T-cell (primary cell): ENCODE measurements around the gene USH1C. TPM values are rescaled to one million over a fixed set of nuclear protein-coding genes. Genes with fewer than 3 reads are reported as not detected.
A peak's percentile ranks its signal among the peaks of the same experiment; 100 is the strongest.

ENCODE experiments used
- ATAC-seq, 4 experiments: fragments of 200-7000 bp in 3 of 4; fragments of 150-1000 bp in 1 of 4; cut with Tn5 transposase; replicated peaks in 1 of 4; 1 replicate in 3 of 4; 2 replicates in 1 of 4; pipeline ENCODE4 v1.10.0; 2021; ENCODE audit warnings: moderate library complexity in 3 of 4, mild to moderate bottlenecking in 2 of 4, moderate number of reproducible peaks in 1 of 4
- CTCF ChIA-PET, 2 donors: fragments of 300-600 bp; sonication (Branson Sonifier 250); formaldehyde crosslinking; loops; one replicate each; lab custom pipeline; 2022; ENCODE audit warnings: antibody characterized with exemption in 2 of 2; lab: Charles Lee
- POLR2A ChIA-PET, 2 donors: fragments of 300-600 bp; sonication (Branson Sonifier 250); formaldehyde crosslinking; loops; one replicate each; lab custom pipeline; 2022; ENCODE audit warnings: antibody characterized with exemption in 2 of 2; lab: Charles Lee
- DNase-seq, 35 experiments: peaks; one replicate each; pipeline versions ENCODE4 v3.0.0 to v3.0.0-alpha.2; 2013 to 2023
- H3K27ac ChIP-seq: one replicate; pipeline ENCODE4 v1.5.1; 2013; ENCODE audit warnings: low read length
- H3K27me3 ChIP-seq, 2 experiments: replicated peaks in 1 of 2; 1 replicate in 1 of 2; 2 replicates in 1 of 2; pipeline versions ENCODE4 v1.6.1 to v1.7.0; 2013; ENCODE audit warnings: low read length in 1 of 2, mixed read lengths in 1 of 2; ENCODE audit not compliant: control insufficient read depth in 2 of 2, insufficient read depth in 2 of 2; ENCODE audit errors: extremely low read depth in 1 of 2
- H3K36me3 ChIP-seq, 2 donors: 1 replicate in 1 of 2; 2 replicates in 1 of 2; pipeline versions ENCODE4 v1.6.1 to v1.7.0; 2013; ENCODE audit warnings: low read length in 1 of 2; ENCODE audit not compliant: control insufficient read depth in 2 of 2, insufficient read depth in 1 of 2; ENCODE audit errors: extremely low read depth in 1 of 2
- H3K4me1 ChIP-seq, 2 experiments: 1 replicate in 1 of 2; 2 replicates in 1 of 2; pipeline versions ENCODE4 v1.6.1 to v1.7.0; 2013; ENCODE audit warnings: low read length in 2 of 2, mixed read lengths in 1 of 2; ENCODE audit not compliant: insufficient read depth in 2 of 2, control insufficient read depth in 1 of 2; ENCODE audit errors: extremely low read depth in 1 of 2
- H3K4me3 ChIP-seq, 2 donors: 1 replicate in 1 of 2; 2 replicates in 1 of 2; pipeline versions ENCODE4 v1.5.1 to v1.7.0; 2013; ENCODE audit warnings: mild to moderate bottlenecking in 2 of 2, low read length in 1 of 2, moderate library complexity in 1 of 2; ENCODE audit not compliant: control insufficient read depth in 1 of 2; ENCODE audit errors: extremely low read depth in 1 of 2
- H3K9me3 ChIP-seq: 2 replicates; pipeline ENCODE4 v1.7.0; 2013
- H3K27ac Mint-ChIP-seq, 2 donors: one replicate each; pipeline ENCODE4 v1.8.0; 2020 to 2021; ENCODE audit warnings: mild to moderate bottlenecking in 2 of 2, mixed read lengths in 2 of 2
- H3K27me3 Mint-ChIP-seq, 2 donors: one replicate each; pipeline ENCODE4 v1.8.0; 2021 to 2022; ENCODE audit warnings: mixed read lengths in 2 of 2
- H3K36me3 Mint-ChIP-seq: one replicate; pipeline ENCODE4 v1.8.0; 2021; ENCODE audit warnings: mixed read lengths
- H3K4me1 Mint-ChIP-seq, 3 donors: one replicate each; pipeline ENCODE4 v1.8.0; 2020 to 2022; ENCODE audit warnings: mixed read lengths in 3 of 3, mild to moderate bottlenecking in 1 of 3
- H3K4me3 Mint-ChIP-seq, 3 donors: one replicate each; pipeline ENCODE4 v1.8.0; 2020 to 2022; ENCODE audit warnings: mild to moderate bottlenecking in 3 of 3, mixed read lengths in 3 of 3, moderate library complexity in 3 of 3
- H3K9me3 Mint-ChIP-seq, 3 donors: one replicate each; pipeline ENCODE4 v1.8.0; 2020 to 2022; ENCODE audit warnings: mixed read lengths in 3 of 3
- WGBS: methylation state at CpG from one replicate; pipeline ENCODE4 v1.1.5; 2013; ENCODE audit warnings: missing lambda C conversion rate; ENCODE audit not compliant: insufficient coverage; 5-methylcytosine and 5-hydroxymethylcytosine counted together
- total RNA-seq, 35 experiments: library from RNA in 6 of 35; stranded (reverse) in 6 of 35; fragments of 120-200 nt in 1 of 35; gene quantifications; one replicate each; pipeline versions ENCODE4 v1.2.1 to v1.2.4 and lab custom pipeline; 2013 to 2026

USH1C gene
- total RNA-seq, 5 donors from 2014 or later (not counting 1 experiment from before 2014, with no cell fraction given), result not detected

DNA sequence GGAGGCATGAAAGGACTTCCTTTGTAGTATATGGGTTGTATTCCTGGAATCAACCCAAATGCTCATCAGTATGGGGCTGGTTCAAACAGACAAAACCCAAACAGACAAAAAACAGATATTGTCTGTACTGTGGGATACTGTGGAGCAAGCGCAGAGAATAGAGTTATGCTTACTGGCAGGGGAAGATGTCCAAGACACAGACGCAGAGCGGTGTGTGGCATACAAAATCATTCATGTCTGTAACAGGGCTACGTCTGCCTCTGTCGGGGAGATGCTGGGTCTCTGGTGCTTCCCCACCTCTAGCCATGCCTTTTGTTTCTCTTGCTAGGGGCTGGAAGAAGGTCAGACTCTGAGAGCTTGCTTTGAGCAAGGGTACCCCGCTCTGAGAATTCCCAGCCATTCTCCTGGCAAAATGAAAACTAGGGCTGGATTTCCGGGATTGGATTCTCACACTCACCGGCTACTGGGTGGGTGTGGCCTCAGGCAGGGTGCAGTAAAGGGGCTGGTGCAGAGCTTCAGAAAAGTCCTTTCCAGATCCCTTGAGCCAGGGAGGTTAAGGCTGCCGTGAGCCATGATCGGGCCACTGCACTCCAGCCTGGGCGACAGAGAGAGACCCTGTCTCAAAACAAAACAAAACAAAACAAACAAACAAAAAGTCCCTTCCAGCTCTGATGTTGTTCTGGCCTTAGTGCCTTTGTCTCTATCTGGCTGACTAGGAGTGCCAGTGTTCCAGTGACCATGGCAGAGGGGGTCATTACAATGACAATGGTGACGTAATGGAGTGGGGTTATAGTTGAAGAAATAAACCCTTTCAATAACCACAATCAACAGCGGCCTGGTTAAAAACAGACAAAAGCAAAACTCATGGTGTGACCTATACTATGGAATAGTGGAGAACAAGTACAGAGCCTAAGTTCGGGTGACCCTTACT, 64.7 kb downstream of the USH1C start:
- ChIA-PET POLR2A (no interaction called here), CTCF (no interaction called here)
- ATAC-seq (no peak), DNase-seq (no peak)
- WGBS, result 49% methylated on average over 9 of the region's 14 CpGs
- H3K4me3 ChIP-seq, result no peak overlapping the region
- peaks cover 7 to 8% (median 7%) of the 10 kb centered on the region in 3 donors for H3K9me3 Mint-ChIP-seq
- H3K4me1 Mint-ChIP-seq, result peaks cover 4 to 10% (median 10%) of the 10 kb centered on the region in 3 donors
- no peaks in the 10 kb centered on the region for H3K36me3 Mint-ChIP-seq
- H3K4me1 ChIP-seq, result no peaks in the 10 kb centered on the region
- no peak overlapping the region for H3K27ac Mint-ChIP-seq
- peaks cover 31 to 41% of the 10 kb centered on the region in 2 donors for H3K27me3 Mint-ChIP-seq
- peaks cover 7 to 28% of the 10 kb centered on the region in 2 experiments for H3K27me3 ChIP-seq
- H3K27ac ChIP-seq, result no peak overlapping the region
- no peaks in the 10 kb centered on the region for H3K9me3 ChIP-seq
- no peak overlapping the region for H3K4me3 Mint-ChIP-seq
- no peaks in the 10 kb centered on the region for H3K36me3 ChIP-seq

DNA sequence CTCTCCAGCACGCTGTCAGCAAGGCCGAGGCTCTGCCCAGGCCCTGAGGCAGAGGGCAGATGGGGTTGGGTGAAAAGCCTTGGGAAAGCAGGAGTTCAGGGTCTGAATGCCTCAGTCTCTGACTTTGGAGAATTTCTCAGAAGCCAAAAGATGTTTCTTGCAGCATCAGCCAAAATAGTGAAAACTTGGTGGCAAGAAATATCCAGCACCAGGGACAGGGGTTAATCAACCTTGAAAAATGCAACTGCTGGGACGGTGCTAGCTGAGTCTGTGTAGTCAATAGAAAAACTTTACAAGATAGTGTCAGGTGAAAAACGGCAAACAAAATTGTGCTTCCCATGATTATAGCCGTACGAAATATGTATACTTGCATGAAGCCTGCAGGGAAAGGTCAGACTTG, 66.1 kb downstream of the USH1C start:
- Mint-ChIP-seq H3K36me3 (no peaks in the 10 kb centered on the region), H3K27me3 (peaks cover 43 to 55% of the 10 kb centered on the region in 2 donors), H3K4me3 (no peak overlapping the region), H3K9me3 (no peaks in the 10 kb centered on the region), H3K4me1 (peaks cover 4 to 10% (median 10%) of the 10 kb centered on the region in 3 donors), H3K27ac (no peak overlapping the region)
- ChIA-PET CTCF (no interaction called here), POLR2A (no interaction called here)
- Histone ChIP-seq H3K36me3 (no peaks in the 10 kb centered on the region), H3K4me3 (no peak overlapping the region), H3K4me1 (no peaks in the 10 kb centered on the region), H3K27me3 (peaks cover 7 to 41% of the 10 kb centered on the region in 2 experiments), H3K9me3 (no peaks in the 10 kb centered on the region), H3K27ac (no peak overlapping the region)
- 77% methylated on average over 6 of the region's 6 CpGs for WGBS
- no peak for DNase-seq
- no peak for ATAC-seq

DNA sequence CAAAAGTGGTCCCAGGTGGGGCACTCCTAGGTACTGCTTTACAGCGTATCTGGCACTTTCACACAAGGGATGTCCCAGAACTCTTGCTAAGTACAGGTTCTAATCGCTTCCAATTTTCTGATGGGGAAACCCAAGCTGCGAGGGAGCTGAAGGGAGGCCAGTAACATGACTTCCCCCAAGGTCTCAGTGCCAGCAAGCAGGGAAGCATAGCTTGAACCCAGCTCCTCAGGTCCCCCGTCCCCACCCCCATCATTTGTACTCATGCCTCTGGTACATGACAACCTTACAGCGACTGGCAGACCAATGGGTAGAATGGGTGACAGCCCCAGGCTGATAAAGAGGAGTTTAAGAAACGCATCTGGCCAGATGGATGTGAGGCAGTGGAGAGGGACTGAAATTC, 66.9 kb downstream of the USH1C start:
- WGBS, result 58% methylated on average over 4 of the region's 6 CpGs
- ChIA-PET POLR2A (no interaction called here), CTCF (no interaction called here)
- peaks cover 43 to 62% of the 10 kb centered on the region in 2 donors for H3K27me3 Mint-ChIP-seq
- ATAC-seq (no peak), DNase-seq (no peak)
- H3K36me3 Mint-ChIP-seq, result no peaks in the 10 kb centered on the region
- no peaks in the 10 kb centered on the region for H3K9me3 Mint-ChIP-seq
- no peak overlapping the region for H3K4me3 Mint-ChIP-seq
- peaks cover 4 to 10% (median 10%) of the 10 kb centered on the region in 3 donors for H3K4me1 Mint-ChIP-seq
- Histone ChIP-seq H3K9me3 (no peaks in the 10 kb centered on the region), H3K36me3 (no peaks in the 10 kb centered on the region), H3K27ac (no peak overlapping the region), H3K4me1 (no peaks in the 10 kb centered on the region), H3K27me3 (peaks cover 7 to 45% of the 10 kb centered on the region in 2 experiments), H3K4me3 (no peak overlapping the region)
- H3K27ac Mint-ChIP-seq, result no peak overlapping the region

DNA sequence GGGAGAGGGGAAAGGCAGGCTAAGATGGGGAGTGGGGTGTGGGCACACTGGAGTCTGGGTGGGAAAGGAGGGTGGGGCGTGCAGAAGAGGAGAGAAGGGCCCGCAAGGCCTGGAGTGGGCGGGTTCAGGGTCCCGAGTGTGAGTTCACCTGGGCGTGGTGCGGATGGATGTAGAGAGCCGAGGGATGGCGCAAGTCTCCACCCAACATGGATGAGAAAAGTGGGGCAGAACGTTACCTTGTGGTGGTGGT, 67.2 kb downstream of the USH1C start:
- Mint-ChIP-seq H3K36me3 (no peaks in the 10 kb centered on the region), H3K27ac (no peak overlapping the region), H3K4me3 (no peak overlapping the region), H3K27me3 (peaks cover 43 to 62% of the 10 kb centered on the region in 2 donors), H3K9me3 (no peaks in the 10 kb centered on the region), H3K4me1 (peaks cover 4 to 10% (median 10%) of the 10 kb centered on the region in 3 donors)
- Histone ChIP-seq H3K9me3 (no peaks in the 10 kb centered on the region), H3K4me3 (no peak overlapping the region), H3K36me3 (no peaks in the 10 kb centered on the region), H3K27ac (no peak overlapping the region), H3K27me3 (peaks cover 7 to 45% of the 10 kb centered on the region in 2 experiments), H3K4me1 (no peaks in the 10 kb centered on the region)
- 6% methylated on average over 7 of the region's 9 CpGs for WGBS
- ChIA-PET POLR2A (interaction anchor here in 1 of 2 donors (0.8 kb wide), 1 partner anchor 27 kb away, joined by 3 read pairs; no protein-coding TSS in a partner anchor), CTCF (no interaction called here)
- ATAC-seq (no peak), DNase-seq (no peak)

DNA sequence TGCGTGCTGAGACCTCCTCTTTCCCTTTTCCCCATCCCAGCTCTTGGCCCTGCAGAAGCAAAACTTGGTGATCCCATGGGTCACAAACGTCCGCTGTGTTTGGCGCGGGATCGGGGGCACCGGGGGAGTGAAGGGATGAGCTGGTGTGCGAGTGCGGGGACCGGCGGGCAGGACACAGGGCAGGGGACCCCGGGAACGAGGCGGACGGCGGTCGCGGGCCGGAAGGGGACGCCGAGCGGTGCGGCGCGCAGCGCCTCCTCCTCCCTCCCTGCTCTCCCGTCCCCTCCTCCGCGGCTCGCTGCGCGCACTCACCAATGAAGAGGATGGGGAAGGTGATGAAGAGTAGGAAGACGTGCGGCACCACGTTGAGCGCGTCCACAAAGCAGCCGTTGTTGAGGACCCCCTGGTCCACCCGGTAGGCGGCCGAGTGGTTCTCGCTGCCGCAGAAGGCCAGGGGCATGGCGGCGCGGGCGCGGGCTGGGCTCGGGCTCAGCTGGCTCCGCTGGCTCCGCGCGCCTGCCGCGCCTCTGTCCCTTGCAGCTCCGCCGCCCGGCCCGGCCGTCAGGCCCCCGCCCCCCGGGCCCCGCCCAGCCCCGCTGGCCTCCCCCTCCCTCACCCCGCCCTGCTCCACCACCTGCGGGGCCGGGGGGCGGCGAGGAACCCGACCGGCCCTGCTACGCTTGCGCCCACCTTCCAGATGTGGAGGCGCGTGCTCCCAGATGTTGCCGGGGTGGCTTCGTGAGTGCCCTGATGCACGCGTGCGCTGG, 67.7 kb downstream of the USH1C start, which contains the start of gene ABCC8:
ABCC8 (minus strand) TSS at position 529 of the 767 bp plus-strand sequence; CDS start at position 460, 69 bp downstream.
- Histone ChIP-seq H3K4me1 (no peaks in the 10 kb centered on the region), H3K36me3 (no peaks in the 10 kb centered on the region), H3K27me3 (peaks cover 7 to 46% of the 10 kb centered on the region in 2 experiments), H3K27ac (no peak within 1 kb of the TSS), H3K9me3 (no peaks in the 10 kb centered on the region), H3K4me3 (no peak within 1 kb of the TSS)
- H3K9me3 Mint-ChIP-seq, result no peaks in the 10 kb centered on the region
- peak within 1 kb of the TSS in 1 of 3 donors; percentile 40 for H3K4me3 Mint-ChIP-seq
- peaks cover 4 to 10% (median 10%) of the 10 kb centered on the region in 3 donors for H3K4me1 Mint-ChIP-seq
- H3K27me3 Mint-ChIP-seq, result peaks cover 47 to 65% of the 10 kb centered on the region in 2 donors
- H3K27ac Mint-ChIP-seq, result no peak within 1 kb of the TSS
- DNase-seq, result no peak
- ChIA-PET POLR2A (interaction anchor here in 1 of 2 donors (0.8 kb wide), 1 partner anchor 27 kb away, joined by 3 read pairs; no protein-coding TSS in a partner anchor), CTCF (no interaction called here)
- no peak for ATAC-seq
- 5% methylated on average over 22 of the region's 80 CpGs for WGBS
- no peaks in the 10 kb centered on the region for H3K36me3 Mint-ChIP-seq

DNA sequence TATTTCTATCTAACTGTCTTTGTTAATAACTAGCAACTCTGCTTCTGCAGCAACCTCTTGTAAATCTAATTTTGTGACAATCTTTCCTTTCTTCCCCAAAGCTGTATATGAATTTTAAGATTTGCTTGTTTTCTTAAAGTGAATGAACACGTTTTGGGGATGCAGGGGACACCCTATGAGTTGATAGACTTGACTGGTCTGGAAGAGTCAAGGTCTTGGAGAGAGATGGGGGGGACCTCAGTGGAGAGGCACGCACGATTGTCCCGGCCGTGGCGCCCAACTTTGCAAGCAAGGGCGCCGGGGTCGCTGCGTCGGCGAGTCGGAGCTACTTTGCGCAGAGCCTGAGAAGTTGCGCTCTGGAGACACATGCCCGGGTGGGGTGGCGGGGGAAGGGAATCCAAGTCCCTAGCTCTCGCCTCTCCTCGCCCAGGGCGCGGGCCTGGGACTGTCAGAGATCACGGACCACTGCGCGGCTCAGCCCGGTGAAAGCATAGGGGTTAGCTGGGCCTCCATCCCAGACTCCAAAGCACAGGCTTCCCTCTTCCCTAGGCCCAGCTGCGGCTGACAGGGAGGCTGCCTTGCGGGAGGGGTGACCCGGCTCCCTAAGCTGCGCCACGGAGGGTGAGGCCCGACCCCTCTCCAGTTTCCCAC, 68.4 kb downstream of the USH1C start:
- no peaks in the 10 kb centered on the region for H3K36me3 ChIP-seq
- CTCF ChIA-PET, result no interaction called here
- Mint-ChIP-seq H3K36me3 (no peaks in the 10 kb centered on the region), H3K4me1 (peaks cover 4 to 10% (median 10%) of the 10 kb centered on the region in 3 donors), H3K27ac (no peak overlapping the region), H3K9me3 (no peaks in the 10 kb centered on the region), H3K4me3 (peak overlapping the region in 1 of 3 donors; percentile 40), H3K27me3 (peaks cover 51 to 70% of the 10 kb centered on the region in 2 donors)
- DNase-seq (no peak), ATAC-seq (no peak)
- no peak overlapping the region for H3K27ac ChIP-seq
- WGBS, result 16% methylated on average over 17 of the region's 31 CpGs
- POLR2A ChIA-PET, result no interaction called here
- no peaks in the 10 kb centered on the region for H3K4me1 ChIP-seq
- H3K27me3 ChIP-seq, result peaks cover 7 to 53% of the 10 kb centered on the region in 2 experiments
- H3K4me3 ChIP-seq, result no peak overlapping the region
- H3K9me3 ChIP-seq, result no peaks in the 10 kb centered on the region
